ENCODE results near the gene HDLBP.

DNA sequence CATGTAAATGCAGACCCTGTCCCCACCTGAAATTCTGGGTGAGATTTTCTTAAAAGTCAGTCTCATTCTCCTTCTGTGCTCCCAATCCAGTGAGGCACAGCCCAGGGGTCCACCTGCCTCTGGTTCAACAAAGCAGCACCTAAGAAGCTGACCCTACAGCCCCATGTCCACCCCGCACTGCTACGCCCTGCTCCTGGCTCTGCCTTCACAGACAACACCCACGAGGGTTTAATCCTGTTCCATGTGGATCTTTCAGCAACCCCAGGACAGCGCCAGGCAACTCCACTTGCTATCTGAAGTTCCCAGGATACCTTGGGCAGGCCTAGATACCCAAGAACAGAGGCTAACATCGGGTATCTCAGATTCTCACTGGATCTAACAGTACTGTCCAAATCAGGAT, 44.9 kb downstream of the HDLBP start:
- no peak for TF ChIP-seq POLR2AphosphoS5 (IDR thresholded peaks at IDR 0.05; ENCODE audit: insufficient read depth in 1 of 2, low read depth in 1 of 2)
- TF ChIP-seq, protein P1, sequence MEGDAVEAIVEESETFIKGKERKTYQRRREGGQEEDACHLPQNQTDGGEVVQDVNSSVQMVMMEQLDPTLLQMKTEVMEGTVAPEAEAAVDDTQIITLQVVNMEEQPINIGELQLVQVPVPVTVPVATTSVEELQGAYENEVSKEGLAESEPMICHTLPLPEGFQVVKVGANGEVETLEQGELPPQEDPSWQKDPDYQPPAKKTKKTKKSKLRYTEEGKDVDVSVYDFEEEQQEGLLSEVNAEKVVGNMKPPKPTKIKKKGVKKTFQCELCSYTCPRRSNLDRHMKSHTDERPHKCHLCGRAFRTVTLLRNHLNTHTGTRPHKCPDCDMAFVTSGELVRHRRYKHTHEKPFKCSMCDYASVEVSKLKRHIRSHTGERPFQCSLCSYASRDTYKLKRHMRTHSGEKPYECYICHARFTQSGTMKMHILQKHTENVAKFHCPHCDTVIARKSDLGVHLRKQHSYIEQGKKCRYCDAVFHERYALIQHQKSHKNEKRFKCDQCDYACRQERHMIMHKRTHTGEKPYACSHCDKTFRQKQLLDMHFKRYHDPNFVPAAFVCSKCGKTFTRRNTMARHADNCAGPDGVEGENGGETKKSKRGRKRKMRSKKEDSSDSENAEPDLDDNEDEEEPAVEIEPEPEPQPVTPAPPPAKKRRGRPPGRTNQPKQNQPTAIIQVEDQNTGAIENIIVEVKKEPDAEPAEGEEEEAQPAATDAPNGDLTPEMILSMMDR (IDR thresholded peaks at IDR 0.05), result no peak
- no peak for TF ChIP-seq POLR2A (IDR thresholded peaks at IDR 0.05)
